ENCODE measurements around the gene LY6G6F. TPM values are rescaled to one million over a fixed set of nuclear protein-coding genes. Genes with fewer than 3 reads are reported as not detected.

LY6G6F gene
- total RNA-seq, 1 donor from 2014 or later: not detected

- Mint-ChIP-seq H3K36me3 (ENCODE audit: unreplicated experiment) (no peaks in the 10 kb centered on the region), H3K4me1 (ENCODE audit: low read depth, unreplicated experiment) (no peaks in the 10 kb centered on the region), H3K4me3 (ENCODE audit: unreplicated experiment) (peak overlapping the region; percentile 32), H3K27me3 (ENCODE audit: unreplicated experiment) (peaks cover 6% of the 10 kb centered on the region), H3K9me3 (ENCODE audit: unreplicated experiment) (peaks cover 11% of the 10 kb centered on the region), H3K27ac (ENCODE audit: unreplicated experiment) (no peak overlapping the region)
- DNase-seq: no peak
- no peak for TF ChIP-seq CTCF (IDR thresholded peaks at IDR 0.05; ENCODE audit: partially characterized antibody, unreplicated experiment)
Observed at GRCh38 chr6:31744422-31744821, 37.8 kb downstream of the LY6G6F start.

GRCh38 chr6:31749301-31750036 is 42.8 kb downstream of the LY6G6F start:
- Mint-ChIP-seq H3K4me3 (ENCODE audit: unreplicated experiment) (no peak overlapping the region), H3K9me3 (ENCODE audit: unreplicated experiment) (peaks cover 5% of the 10 kb centered on the region), H3K27me3 (ENCODE audit: unreplicated experiment) (peaks cover 5% of the 10 kb centered on the region), H3K36me3 (ENCODE audit: unreplicated experiment) (no peaks in the 10 kb centered on the region), H3K27ac (ENCODE audit: unreplicated experiment) (no peak overlapping the region), H3K4me1 (ENCODE audit: low read depth, unreplicated experiment) (no peaks in the 10 kb centered on the region)
- DNase-seq: no peak
- no peak for TF ChIP-seq CTCF (IDR thresholded peaks at IDR 0.05; ENCODE audit: partially characterized antibody, unreplicated experiment)

- H3K36me3 Mint-ChIP-seq (ENCODE audit: unreplicated experiment): no peaks in the 10 kb centered on the region
- H3K27me3 Mint-ChIP-seq (ENCODE audit: unreplicated experiment): peaks cover 2% of the 10 kb centered on the region
- no peak for DNase-seq
- H3K4me1 Mint-ChIP-seq (ENCODE audit: low read depth, unreplicated experiment): no peaks in the 10 kb centered on the region
- H3K27ac Mint-ChIP-seq (ENCODE audit: unreplicated experiment): no peak overlapping the region
- no peak for TF ChIP-seq CTCF (IDR thresholded peaks at IDR 0.05; ENCODE audit: partially characterized antibody, unreplicated experiment)
- H3K4me3 Mint-ChIP-seq (ENCODE audit: unreplicated experiment): no peak overlapping the region
- H3K9me3 Mint-ChIP-seq (ENCODE audit: unreplicated experiment): peaks cover 5% of the 10 kb centered on the region
Observed at GRCh38 chr6:31750411-31751022, 43.9 kb downstream of the LY6G6F start.

- Mint-ChIP-seq H3K4me3 (ENCODE audit: unreplicated experiment) (no peak overlapping the region), H3K27me3 (ENCODE audit: unreplicated experiment) (peaks cover 2% of the 10 kb centered on the region), H3K36me3 (ENCODE audit: unreplicated experiment) (no peaks in the 10 kb centered on the region), H3K9me3 (ENCODE audit: unreplicated experiment) (peaks cover 3% of the 10 kb centered on the region), H3K27ac (ENCODE audit: unreplicated experiment) (no peak overlapping the region), H3K4me1 (ENCODE audit: low read depth, unreplicated experiment) (no peaks in the 10 kb centered on the region)
- DNase-seq: no peak
- TF ChIP-seq CTCF (IDR thresholded peaks at IDR 0.05; ENCODE audit: partially characterized antibody, unreplicated experiment): no peak
Observed at GRCh38 chr6:31752739-31753319, 46.2 kb downstream of the LY6G6F start.

- Mint-ChIP-seq H3K27me3 (ENCODE audit: unreplicated experiment) (peaks cover 4% of the 10 kb centered on the region), H3K36me3 (ENCODE audit: unreplicated experiment) (peaks cover 7% of the 10 kb centered on the region), H3K4me3 (ENCODE audit: unreplicated experiment) (no peak overlapping the region), H3K4me1 (ENCODE audit: low read depth, unreplicated experiment) (no peaks in the 10 kb centered on the region), H3K9me3 (ENCODE audit: unreplicated experiment) (no peaks in the 10 kb centered on the region), H3K27ac (ENCODE audit: unreplicated experiment) (no peak overlapping the region)
- DNase-seq: no peak
- TF ChIP-seq CTCF (IDR thresholded peaks at IDR 0.05; ENCODE audit: partially characterized antibody, unreplicated experiment): no peak
Observed at GRCh38 chr6:31758281-31758680, 51.6 kb downstream of the LY6G6F start.

All from glutamatergic neuron (in vitro differentiated cells).